A673 (cell line): ENCODE data around the gene IGLL5.

ENCODE experiments used
- EZH2 ChIP-seq: fragments of 200-600 bp; sonication (generic); IDR thresholded peaks from 2 replicates; pipeline ENCODE4 v1.6.1; 2017; ENCODE audit warnings: borderline replicate concordance, low read depth, mild to moderate bottlenecking, mixed read lengths, antibody characterized with exemption, low read length; ENCODE audit not compliant: poor library complexity, severe bottlenecking
- TF ChIP-seq, protein P1 (sequence below): fragments of 300-800, 200-600 bp; sonication (generic); conservative IDR thresholded peaks from 2 replicates; pipeline ENCODE4 v1.5.1; 2017; ENCODE audit warnings: low read depth, mild to moderate bottlenecking, antibody characterized with exemption, low read length, moderate library complexity, mixed read lengths

DNA sequence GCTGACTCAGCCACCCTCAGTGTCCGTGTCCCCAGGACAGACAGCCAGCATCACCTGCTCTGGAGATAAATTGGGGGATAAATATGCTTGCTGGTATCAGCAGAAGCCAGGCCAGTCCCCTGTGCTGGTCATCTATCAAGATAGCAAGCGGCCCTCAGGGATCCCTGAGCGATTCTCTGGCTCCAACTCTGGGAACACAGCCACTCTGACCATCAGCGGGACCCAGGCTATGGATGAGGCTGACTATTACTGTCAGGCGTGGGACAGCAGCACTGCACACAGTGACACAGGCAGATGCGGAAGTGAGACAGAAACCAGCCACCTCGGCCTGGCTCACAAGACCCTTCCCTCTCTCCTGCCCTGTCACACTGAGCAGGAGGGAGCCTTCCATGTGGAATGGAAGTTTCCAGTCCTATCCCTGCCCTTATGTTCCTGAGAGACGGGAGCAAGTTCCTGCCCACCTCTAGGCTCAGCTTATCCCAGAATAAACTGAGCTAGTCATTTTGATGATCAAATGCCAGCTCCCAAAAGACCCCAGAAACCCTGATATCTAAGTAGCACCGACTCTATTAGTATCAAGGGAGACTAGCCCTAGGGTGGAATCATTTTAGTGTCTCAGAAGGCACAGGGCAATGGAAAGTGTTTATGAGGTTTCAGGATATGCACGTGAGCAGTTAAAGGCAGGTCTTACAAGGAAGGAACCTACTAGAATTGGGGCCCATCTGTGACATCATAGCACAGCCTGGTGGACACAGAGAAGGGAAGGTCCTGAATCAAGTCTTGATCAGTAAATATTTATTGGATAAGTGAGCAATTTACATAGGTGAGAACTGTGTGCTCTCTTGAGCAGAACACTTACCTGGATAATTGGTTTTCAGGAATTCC is 6.3 kb upstream of the IGLL5 start:
- TF ChIP-seq, protein P1, sequence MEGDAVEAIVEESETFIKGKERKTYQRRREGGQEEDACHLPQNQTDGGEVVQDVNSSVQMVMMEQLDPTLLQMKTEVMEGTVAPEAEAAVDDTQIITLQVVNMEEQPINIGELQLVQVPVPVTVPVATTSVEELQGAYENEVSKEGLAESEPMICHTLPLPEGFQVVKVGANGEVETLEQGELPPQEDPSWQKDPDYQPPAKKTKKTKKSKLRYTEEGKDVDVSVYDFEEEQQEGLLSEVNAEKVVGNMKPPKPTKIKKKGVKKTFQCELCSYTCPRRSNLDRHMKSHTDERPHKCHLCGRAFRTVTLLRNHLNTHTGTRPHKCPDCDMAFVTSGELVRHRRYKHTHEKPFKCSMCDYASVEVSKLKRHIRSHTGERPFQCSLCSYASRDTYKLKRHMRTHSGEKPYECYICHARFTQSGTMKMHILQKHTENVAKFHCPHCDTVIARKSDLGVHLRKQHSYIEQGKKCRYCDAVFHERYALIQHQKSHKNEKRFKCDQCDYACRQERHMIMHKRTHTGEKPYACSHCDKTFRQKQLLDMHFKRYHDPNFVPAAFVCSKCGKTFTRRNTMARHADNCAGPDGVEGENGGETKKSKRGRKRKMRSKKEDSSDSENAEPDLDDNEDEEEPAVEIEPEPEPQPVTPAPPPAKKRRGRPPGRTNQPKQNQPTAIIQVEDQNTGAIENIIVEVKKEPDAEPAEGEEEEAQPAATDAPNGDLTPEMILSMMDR, result no peak
- no peak for TF ChIP-seq EZH2
